H1 (cell line): ENCODE results near the gene COL4A3. TPM values are rescaled to one million over a fixed set of nuclear protein-coding genes. Genes with fewer than 3 reads are reported as not detected.

Experiments
- CTCF ChIA-PET: fragments of 300-600 bp; sonication (Branson Sonifier 250); formaldehyde crosslinking; loops from one replicate; lab custom pipeline; 2021; ENCODE audit not compliant: partially characterized antibody; lab: Charles Lee
- POLR2A ChIA-PET: fragments of 300-600 bp; sonication (Branson Sonifier 250); formaldehyde crosslinking; loops from one replicate; lab custom pipeline; 2021; ENCODE audit warnings: inconsistent platforms; ENCODE audit not compliant: partially characterized antibody; lab: Charles Lee
- DNase-seq, 2 experiments: peaks; one replicate each; pipeline versions ENCODE4 v3.0.0 to v3.0.0-alpha.2; 2010 to 2022; ENCODE audit warnings: low spot score in 2 of 2, low read depth in 1 of 2, mixed read lengths in 1 of 2
- FAIRE-seq: peaks from 2 replicates; lab custom pipeline; 2011; peaks lifted over from hg19 to GRCh38; lab: Jason Lieb, UNC
- H2AFZ ChIP-seq: 2 replicates; pipeline ENCODE4 v1.8.1; 2012; ENCODE audit warnings: low read length, inconsistent platforms
- H2AK5ac ChIP-seq: 2 replicates; pipeline ENCODE4 v1.6.1; 2013; ENCODE audit warnings: low read depth, low read length
- H2BK120ac ChIP-seq: replicated peaks from 2 replicates; pipeline ENCODE3; 2013; ENCODE audit warnings: low read depth, low read length, inconsistent platforms
- H2BK12ac ChIP-seq: 2 replicates; pipeline ENCODE4 v1.6.1; 2013; ENCODE audit warnings: low read depth, low read length
- H2BK15ac ChIP-seq: 2 replicates; pipeline ENCODE4 v1.6.1; 2013; ENCODE audit warnings: low read length
- H2BK20ac ChIP-seq: 2 replicates; pipeline ENCODE4 v1.6.1; 2013; ENCODE audit warnings: low read length
- H2BK5ac ChIP-seq: 2 replicates; pipeline ENCODE4 v1.6.1; 2013; ENCODE audit warnings: low read depth, low read length
- H3K14ac ChIP-seq: 2 replicates; pipeline ENCODE4 v1.6.1; 2013; ENCODE audit warnings: inconsistent platforms; ENCODE audit not compliant: insufficient read length
- H3K18ac ChIP-seq: 2 replicates; pipeline ENCODE4 v1.6.1; 2013; ENCODE audit warnings: low read length; ENCODE audit errors: extremely low read depth
- H3K23ac ChIP-seq: 2 replicates; pipeline ENCODE4 v1.6.1; 2013; ENCODE audit warnings: inconsistent platforms; ENCODE audit not compliant: insufficient read length
- H3K23me2 ChIP-seq: 2 replicates; pipeline ENCODE4 v1.6.1; 2013; ENCODE audit warnings: low read depth, low read length
- H3K27ac ChIP-seq: 2 replicates; pipeline ENCODE4 v1.6.1; 2011; ENCODE audit warnings: low read depth, low read length, inconsistent platforms
- H3K27me3 ChIP-seq, 4 experiments: replicated peaks in 1 of 4; 1 replicate in 1 of 4; 2 replicates in 3 of 4; pipeline versions ENCODE4 v1.6.1 to v1.8.1; 2011 to 2013; ENCODE audit warnings: low read length in 3 of 4, mild to moderate bottlenecking in 3 of 4, inconsistent platforms in 2 of 4, mixed read lengths in 2 of 4, moderate library complexity in 1 of 4; ENCODE audit not compliant: control insufficient read depth in 3 of 4, insufficient read depth in 3 of 4; ENCODE audit errors: extremely low read depth in 1 of 4
- H3K36me3 ChIP-seq, 4 experiments: 2 replicates each; pipeline versions ENCODE4 v1.6.1 to v1.8.1; 2011 to 2013; ENCODE audit warnings: mild to moderate bottlenecking in 4 of 4, low read length in 3 of 4, moderate library complexity in 2 of 4, control low read depth in 1 of 4, inconsistent platforms in 1 of 4; ENCODE audit not compliant: insufficient read depth in 4 of 4, control insufficient read depth in 2 of 4
- H3K4ac ChIP-seq: replicated peaks from 2 replicates; pipeline ENCODE3; 2013; ENCODE audit warnings: low read length, low read depth, mixed read lengths, inconsistent platforms; ENCODE audit not compliant: insufficient read length
- H3K4me1 ChIP-seq, 4 experiments: replicated peaks in 1 of 4; 1 replicate in 1 of 4; 2 replicates in 3 of 4; pipeline versions ENCODE4 v1.6.1 to v1.8.1; 2011 to 2013; ENCODE audit warnings: low read length in 3 of 4, inconsistent platforms in 2 of 4, mixed read lengths in 1 of 4; ENCODE audit not compliant: insufficient read depth in 4 of 4, control insufficient read depth in 3 of 4
- H3K4me2 ChIP-seq, 2 experiments: 2 replicates each; pipeline versions ENCODE4 v1.6.1 to v1.8.1; 2011 to 2013; ENCODE audit warnings: low read depth in 2 of 2, low read length in 2 of 2, control low read depth in 1 of 2, inconsistent platforms in 1 of 2, mild to moderate bottlenecking in 1 of 2; ENCODE audit not compliant: insufficient read depth in 1 of 2
- H3K4me3 ChIP-seq, 4 experiments: fragments of 200-600, 300-600 bp in 1 of 4; sonication (generic), shearing (Covaris generic), sonication (Bioruptor Twin) in 1 of 4; 2 replicates each; pipeline versions ENCODE4 v1.5.1 to v1.8.1; 2011 to 2016; ENCODE audit warnings: low read length in 4 of 4, low read depth in 3 of 4, control low read depth in 2 of 4, inconsistent platforms in 2 of 4, mild to moderate bottlenecking in 2 of 4, mixed read lengths in 1 of 4, moderate library complexity in 1 of 4; ENCODE audit not compliant: insufficient read depth in 2 of 4; ENCODE audit errors: extremely low read depth in 1 of 4
- H3K56ac ChIP-seq: replicated peaks from 2 replicates; pipeline ENCODE3; 2013; ENCODE audit warnings: low read depth, mild to moderate bottlenecking, mixed read lengths, low read length, inconsistent platforms; ENCODE audit not compliant: insufficient read length
- H3K79me1 ChIP-seq: 2 replicates; pipeline ENCODE4 v1.6.1; 2013; ENCODE audit warnings: low read depth, low read length, control low read depth
- H3K79me2 ChIP-seq, 2 experiments: 2 replicates each; pipeline versions ENCODE4 v1.6.1 to v1.8.1; 2012 to 2013; ENCODE audit warnings: low read length in 2 of 2, mild to moderate bottlenecking in 2 of 2, inconsistent platforms in 1 of 2; ENCODE audit not compliant: insufficient read depth in 2 of 2, control insufficient read depth in 1 of 2
- H3K9ac ChIP-seq, 4 experiments: replicated peaks in 1 of 4; 1 replicate in 1 of 4; 2 replicates in 3 of 4; pipeline versions ENCODE4 v1.6.1 to v1.8.1; 2011 to 2013; ENCODE audit warnings: low read depth in 3 of 4, low read length in 3 of 4, control low read depth in 2 of 4, mild to moderate bottlenecking in 2 of 4, moderate library complexity in 2 of 4, inconsistent platforms in 1 of 4; ENCODE audit errors: extremely low read depth in 1 of 4
- H3K9me3 ChIP-seq, 2 experiments: 2 replicates each; pipeline versions ENCODE4 v1.6.1 to v1.8.1; 2012 to 2013; ENCODE audit warnings: mild to moderate bottlenecking in 2 of 2, moderate library complexity in 2 of 2, control low read depth in 1 of 2, inconsistent platforms in 1 of 2, low read depth in 1 of 2, low read length in 1 of 2, mixed read lengths in 1 of 2; ENCODE audit not compliant: insufficient read depth in 2 of 2
- H4K20me1 ChIP-seq, 2 experiments: replicated peaks in 1 of 2; 2 replicates each; pipeline versions ENCODE3 to v1.8.1; 2011 to 2013; ENCODE audit warnings: inconsistent platforms in 2 of 2, low read length in 2 of 2, mild to moderate bottlenecking in 1 of 2; ENCODE audit not compliant: insufficient read depth in 2 of 2, control insufficient read depth in 1 of 2
- H4K5ac ChIP-seq: 2 replicates; pipeline ENCODE4 v1.6.1; 2013; ENCODE audit warnings: low read length, low read depth, mixed read lengths, inconsistent platforms; ENCODE audit not compliant: insufficient read length
- H4K8ac ChIP-seq: 2 replicates; pipeline ENCODE4 v1.8.0; 2013; ENCODE audit warnings: mild to moderate bottlenecking, moderate library complexity, low read length, inconsistent platforms; ENCODE audit not compliant: insufficient read depth; ENCODE audit errors: extremely low read depth
- H4K91ac ChIP-seq: replicated peaks from 2 replicates; pipeline ENCODE3; 2013; ENCODE audit warnings: low read length, mixed read lengths, inconsistent platforms; ENCODE audit not compliant: insufficient read length
- BACH1 ChIP-seq: IDR thresholded peaks from 2 replicates; pipeline ENCODE4 v1.6.1; 2012; ENCODE audit warnings: low read length, improper control_type of control experiment
- EP300 ChIP-seq, 2 experiments: IDR thresholded peaks; 1 replicate in 1 of 2; 2 replicates in 1 of 2; pipeline ENCODE4 v1.6.1; 2011 to 2012; ENCODE audit warnings: low read depth in 2 of 2, low read length in 2 of 2, mild to moderate bottlenecking in 2 of 2, borderline replicate concordance in 1 of 2, inconsistent platforms in 1 of 2, moderate library complexity in 1 of 2
- WGBS, 2 experiments: shearing (Covaris generic) in 1 of 2; methylation state at CpG; one replicate each; pipeline versions ENCODE4 v1.1.6 to v1.1.7; 2013 to 2015; ENCODE audit warnings: low lambda C conversion rate in 2 of 2, mixed read lengths in 2 of 2, inconsistent platforms in 1 of 2, low coverage in 1 of 2, missing lambda C conversion rate in 1 of 2; ENCODE audit not compliant: insufficient replicate concordance in 2 of 2, insufficient coverage in 1 of 2, insufficient read length in 1 of 2; ENCODE audit errors: extremely low coverage in 1 of 2, missing lambda C conversion rate in 1 of 2; 5-methylcytosine and 5-hydroxymethylcytosine counted together
- polyA plus RNA-seq, 7 experiments: library from polyadenylated mRNA; depleted of rRNA in 3 of 7; stranded (reverse) in 5 of 7; unstranded in 2 of 7; fragments of >200 nt in 5 of 7; fragments of 200-250 nt in 2 of 7; gene quantifications; 1 replicate in 5 of 7; 2 replicates in 1 of 7; 4 replicates in 1 of 7; pipeline versions ENCODE4 v1.2.1 to v1.2.3, GENCODE V29; 2011 to 2013; ENCODE audit warnings: missing spikeins in 2 of 7, mixed read lengths in 2 of 7
- total RNA-seq: library from RNA; stranded (reverse); fragmentation: NEBNext Ultra II Directional; extraction: Animal tissue kit (Norgen Biotek cat#: 25700); gene quantifications from 2 replicates; pipeline ENCODE4 v1.2.1, GENCODE V29; 2021

Gene COL4A3
- total and polyA plus RNA-seq, 2 of the 8 experiments (the other 6 are each of a cell fraction or from before 2014, with no cell fraction given): 0.12 to 0.17 TPM

GRCh38 chr2:227152093-227152766 lies 12.2 kb upstream of the COL4A3 start:
- ChIA-PET CTCF (interaction anchor here (1.5 to 5.7 kb wide), 3 partner anchors 27 to 86 kb away, joined by 3 to 27 read pairs (median 3); no protein-coding TSS in a partner anchor), POLR2A (no interaction called here)
- Histone ChIP-seq H2AK5ac (no peak overlapping the region), H2AFZ (peak overlapping the region; percentile 84), H4K8ac (no peak overlapping the region), H2BK5ac (no peak overlapping the region), H3K23ac (no peak overlapping the region), H3K9me3 (peaks cover 3 to 9% of the 10 kb centered on the region in 2 experiments; a peak in 2 of 4 replicates), H3K4me3 (no peak overlapping the region), H3K23me2 (no peaks in the 10 kb centered on the region), H3K4ac (no peak overlapping the region), H3K56ac (no peak overlapping the region), H4K20me1 (no peaks in the 10 kb centered on the region), H3K4me2 (no peak overlapping the region), H4K5ac (no peak overlapping the region), H2BK20ac (no peak overlapping the region), H2BK15ac (no peak overlapping the region), H4K91ac (no peak overlapping the region), H3K18ac (no peak overlapping the region)
- 91% methylated on average over 2 of the region's 2 CpGs; no CpG with 5 or more reads in 1 of the 2 experiments for WGBS, 2 experiments
- DNase-seq: no peak
- TF ChIP-seq EP300 (IDR thresholded peaks at IDR 0.05; ENCODE audit: borderline replicate concordance in 1 of 2, low read depth in 2 of 2, low read length in 2 of 2) (no peak), BACH1 (no peak)
- TF ChIP-seq, all 59 proteins: peak for 0
- Histone ChIP-seq H3K27ac (no peak overlapping the region), H3K14ac (no peak overlapping the region), H3K27me3 (no peaks in the 10 kb centered on the region), H3K9ac (no peak overlapping the region), H3K4me1 (no peaks in the 10 kb centered on the region), H3K36me3 (no peaks in the 10 kb centered on the region), H2BK12ac (no peak overlapping the region), H3K79me2 (no peaks in the 10 kb centered on the region), H3K79me1 (no peaks in the 10 kb centered on the region), H2BK120ac (no peak overlapping the region)
- FAIRE-seq: no peak
